OCI-LY7 (cell line): ENCODE measurements around the gene USH2A. TPM values are rescaled to one million over a fixed set of nuclear protein-coding genes. Genes with fewer than 3 reads are reported as not detected.

Experiments
- BruUV-seq: library from RNA; stranded (reverse); fragments of 400-500 nt; replicated peaks from 2 replicates; lab custom pipeline; 2021; lab: Mats Ljungman, UMichigan
- CTCF ChIA-PET: fragments of 300-600 bp; sonication (Branson Sonifier 250); formaldehyde crosslinking; loops from one replicate; lab custom pipeline; 2022; ENCODE audit warnings: antibody characterized with exemption; ENCODE audit not compliant: unreplicated experiment; lab: Charles Lee
- POLR2A ChIA-PET: fragments of 300-600 bp; sonication (Branson Sonifier 250); formaldehyde crosslinking; loops from one replicate; lab custom pipeline; 2022; ENCODE audit warnings: antibody characterized with exemption; lab: Charles Lee
- DNase-seq: peaks from one replicate; pipeline ENCODE4 v3.0.0-alpha.2; 2015; ENCODE audit warnings: low spot score
- H2AFZ ChIP-seq: fragments of 200-600 bp; sonication (generic), shearing (Covaris generic); 2 replicates; pipeline ENCODE4 v1.6.1; 2014; ENCODE audit warnings: mild to moderate bottlenecking, antibody characterized with exemption, low read length, moderate library complexity
- H3K27ac ChIP-seq: fragments of 200-600 bp; sonication (generic); 2 replicates; pipeline ENCODE4 v1.5.1; 2014; ENCODE audit warnings: mixed run types, low read depth, mild to moderate bottlenecking, moderate library complexity, low read length, inconsistent platforms; ENCODE audit not compliant: poor library complexity, severe bottlenecking
- H3K36me3 ChIP-seq: fragments of 200-600 bp; sonication (generic); 2 replicates; pipeline ENCODE4 v1.6.1; 2014; ENCODE audit warnings: mild to moderate bottlenecking, antibody characterized with exemption, low read length, moderate library complexity, mixed read lengths; ENCODE audit not compliant: insufficient read depth
- H3K4me1 ChIP-seq: fragments of 200-600 bp; sonication (generic); 2 replicates; pipeline ENCODE4 v1.5.1; 2014; ENCODE audit warnings: mild to moderate bottlenecking, low read length; ENCODE audit not compliant: insufficient read depth, poor library complexity, severe bottlenecking
- H3K4me2 ChIP-seq: fragments of 200-600 bp; sonication (generic); 2 replicates; pipeline ENCODE4 v1.6.1; 2014; ENCODE audit warnings: mild to moderate bottlenecking, low read length
- H3K4me3 ChIP-seq: fragments of 200-600 bp; sonication (generic); 2 replicates; pipeline ENCODE4 v1.5.1; 2014; ENCODE audit warnings: mild to moderate bottlenecking, low read depth, low read length; ENCODE audit not compliant: poor library complexity, severe bottlenecking
- H3K79me2 ChIP-seq: fragments of 200-600 bp; sonication (generic); 2 replicates; pipeline ENCODE4 v1.6.1; 2016; ENCODE audit warnings: low read depth, mild to moderate bottlenecking, low read length, moderate library complexity, mixed read lengths; ENCODE audit not compliant: insufficient read depth
- H3K9me2 ChIP-seq: fragments of 200-600 bp; sonication (generic); 2 replicates; pipeline ENCODE4 v1.6.1; 2016; ENCODE audit warnings: mild to moderate bottlenecking, low read length, mixed read lengths; ENCODE audit not compliant: insufficient read depth
- H3K9me3 ChIP-seq: fragments of 200-600 bp; sonication (generic); 2 replicates; pipeline ENCODE4 v1.6.1; 2014; ENCODE audit warnings: mild to moderate bottlenecking, mixed run types, low read length, mixed read lengths
- H4K20me1 ChIP-seq: fragments of 200-600 bp; sonication (generic); 2 replicates; pipeline ENCODE4 v1.6.1; 2014; ENCODE audit warnings: mild to moderate bottlenecking, antibody characterized with exemption, low read length, moderate library complexity, mixed read lengths; ENCODE audit not compliant: insufficient read depth
- CTCF ChIP-seq: fragments of 200-600 bp; sonication (generic); conservative IDR thresholded peaks from 2 replicates; pipeline ENCODE4 v1.5.1; 2014; ENCODE audit warnings: mild to moderate bottlenecking, antibody characterized with exemption, low read length, moderate library complexity, mixed read lengths
- EZH2phosphoT487 ChIP-seq: fragments of 200-600 bp; sonication (generic); IDR thresholded peaks from 2 replicates; pipeline ENCODE4 v1.6.1; 2018; ENCODE audit warnings: low read depth, borderline replicate concordance, mild to moderate bottlenecking, mixed run types, antibody characterized with exemption, low read length, moderate library complexity, mixed read lengths
- intact Hi-C: fragments of 100-400 bp; cut with micrococcal nuclease; formaldehyde crosslinking; loops from one replicate; pipeline ENCODE4 v1.10.0; 2022; ENCODE audit not compliant: unreplicated experiment
- total RNA-seq, 2 experiments: library from RNA; depleted of rRNA in 1 of 2; stranded (reverse); fragments of >200 nt in 1 of 2; shearing (Covaris generic) in 1 of 2; gene quantifications; 2 replicates each; pipeline ENCODE4 v1.2.3, GENCODE V29; 2014 to 2022

USH2A gene
- total RNA-seq, 2 experiments from 2014 or later: not detected

DNA sequence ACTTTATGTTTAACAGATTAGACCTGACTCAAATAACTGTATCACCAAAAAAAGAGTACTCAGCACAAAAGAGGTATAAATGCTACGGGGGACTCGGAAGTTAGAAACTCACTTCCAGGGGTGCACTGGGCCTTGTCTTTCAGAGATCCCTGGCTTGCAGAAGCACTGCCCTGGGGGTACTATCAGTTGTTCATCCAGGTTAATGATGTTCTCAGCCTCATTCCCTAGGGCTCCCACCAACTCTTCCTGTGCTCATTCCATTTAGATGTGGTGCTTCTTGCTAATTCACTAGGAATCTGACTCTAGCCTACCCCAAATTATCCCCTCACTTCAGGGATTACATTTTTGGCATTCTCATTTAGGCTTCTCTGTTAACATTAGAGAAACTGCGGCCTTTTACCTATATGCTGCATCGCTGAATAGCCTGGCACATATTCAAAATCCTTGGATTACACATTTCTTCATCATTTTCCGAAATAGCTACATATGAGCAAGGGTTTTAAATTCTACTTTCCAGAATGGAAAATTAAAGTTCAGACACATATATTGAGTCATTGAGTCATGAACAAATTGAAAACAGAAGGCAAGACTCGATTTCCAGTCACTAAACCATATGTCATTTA lies 517.6 kb downstream of the USH2A start:
- H3K27ac ChIP-seq: no peak overlapping the region
- BruUV-seq: no TSS peak
- POLR2A ChIA-PET: no interaction called here
- no peak overlapping the region for H3K4me2 ChIP-seq
- H2AFZ ChIP-seq: no peak overlapping the region
- no peaks in the 10 kb centered on the region for H3K9me3 ChIP-seq
- CTCF ChIA-PET: no interaction called here
- H3K79me2 ChIP-seq: no peaks in the 10 kb centered on the region
- intact Hi-C loops: no loop called here
- H3K4me3 ChIP-seq: no peak overlapping the region
- H3K9me2 ChIP-seq: no peaks in the 10 kb centered on the region
- H4K20me1 ChIP-seq: no peaks in the 10 kb centered on the region
- H3K36me3 ChIP-seq: no peaks in the 10 kb centered on the region
- no peaks in the 10 kb centered on the region for H3K4me1 ChIP-seq
- no peak for DNase-seq
- no peak for TF ChIP-seq EZH2phosphoT487
- no peak for TF ChIP-seq CTCF

GRCh38 chr1:215900684-215901083 lies 522.6 kb downstream of the USH2A start:
- TF ChIP-seq CTCF: no peak
- no peak for TF ChIP-seq EZH2phosphoT487

DNA sequence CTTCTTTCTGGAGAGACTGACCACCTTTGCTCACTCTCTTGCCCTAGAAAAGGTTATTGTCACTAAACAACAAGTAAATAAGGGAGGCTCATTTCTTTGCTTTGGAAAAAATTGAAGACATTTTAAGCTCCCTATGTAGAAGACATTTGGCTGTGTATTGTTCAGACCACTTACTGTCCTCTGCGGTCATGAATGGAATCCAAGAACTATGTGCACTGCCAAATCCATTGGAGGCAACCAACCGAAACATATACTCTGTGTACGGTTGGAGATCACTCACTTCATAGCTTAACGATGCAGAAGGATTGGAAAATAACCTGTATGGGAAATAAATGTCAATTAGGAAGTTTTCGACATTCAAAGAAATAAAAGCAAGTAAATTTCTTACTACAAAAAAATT lies 523.3 kb downstream of the USH2A start:
- H3K4me3 ChIP-seq: no peak overlapping the region
- no peak for DNase-seq

More at GRCh38 chr1:215900684-215901083, 522.6 kb downstream of the USH2A start:
- H2AFZ ChIP-seq: no peak overlapping the region
- H3K4me1 ChIP-seq: no peaks in the 10 kb centered on the region
- POLR2A ChIA-PET: no interaction called here
- no TSS peak for BruUV-seq
- H3K9me3 ChIP-seq: no peaks in the 10 kb centered on the region
- H3K79me2 ChIP-seq: no peaks in the 10 kb centered on the region
- no peaks in the 10 kb centered on the region for H3K36me3 ChIP-seq
- no peak overlapping the region for H3K27ac ChIP-seq
- no peak for DNase-seq
- H4K20me1 ChIP-seq: no peaks in the 10 kb centered on the region
- H3K9me2 ChIP-seq: no peaks in the 10 kb centered on the region
- intact Hi-C loops: no loop called here
- no peak overlapping the region for H3K4me2 ChIP-seq
- CTCF ChIA-PET: no interaction called here
- no peak overlapping the region for H3K4me3 ChIP-seq

More for the DNA sequence above, 523.3 kb downstream of the USH2A start:
- Histone ChIP-seq H3K4me2 (no peak overlapping the region), H3K9me3 (no peaks in the 10 kb centered on the region), H3K4me1 (no peaks in the 10 kb centered on the region), H3K27ac (no peak overlapping the region), H3K9me2 (no peaks in the 10 kb centered on the region), H2AFZ (no peak overlapping the region), H3K36me3 (no peaks in the 10 kb centered on the region), H4K20me1 (no peaks in the 10 kb centered on the region), H3K79me2 (no peaks in the 10 kb centered on the region)
- no TSS peak for BruUV-seq
- intact Hi-C loops: no loop called here
- ChIA-PET POLR2A (no interaction called here), CTCF (no interaction called here)
- no peak for TF ChIP-seq EZH2phosphoT487
- no peak for TF ChIP-seq CTCF
